A673 (cell line): ENCODE results near the gene ARHGEF19. TPM values are rescaled to one million over a fixed set of nuclear protein-coding genes. Genes with fewer than 3 reads are reported as not detected.

Experiments
- BruUV-seq: library from RNA; stranded (reverse); fragments of 400-500 nt; replicated peaks from 2 replicates; lab custom pipeline; 2021; lab: Mats Ljungman, UMichigan
- CTCF ChIA-PET: fragments of 300-600 bp; sonication (Branson Sonifier 250); formaldehyde crosslinking; loops from one replicate; lab custom pipeline; 2022; ENCODE audit warnings: antibody characterized with exemption; lab: Charles Lee
- POLR2A ChIA-PET: fragments of 300-600 bp; sonication (Branson Sonifier 250); formaldehyde crosslinking; loops from one replicate; lab custom pipeline; 2022; ENCODE audit warnings: antibody characterized with exemption; ENCODE audit not compliant: low non-redundant PET; lab: Charles Lee
- DNase-seq: peaks from one replicate; pipeline ENCODE4 v3.0.0-alpha.2; 2015; ENCODE audit warnings: low spot score
- H3K27ac ChIP-seq: fragments of 200-600 bp; sonication (generic); 2 replicates; pipeline ENCODE4 v1.5.1; 2016; ENCODE audit warnings: mixed run types, low read depth, mild to moderate bottlenecking, mixed read lengths, antibody characterized with exemption, low read length; ENCODE audit not compliant: poor library complexity, severe bottlenecking
- H3K27me3 ChIP-seq: fragments of 200-600 bp; sonication (generic); replicated peaks from 2 replicates; pipeline ENCODE4 v1.6.1; 2017; ENCODE audit warnings: mixed run types, low read depth, mild to moderate bottlenecking, mixed read lengths, antibody characterized with exemption, low read length; ENCODE audit not compliant: insufficient read depth, poor library complexity
- H3K36me3 ChIP-seq: fragments of 200-600 bp; sonication (generic); 2 replicates; pipeline ENCODE4 v1.6.1; 2016; ENCODE audit warnings: mixed run types, mild to moderate bottlenecking, mixed read lengths, antibody characterized with exemption, low read length; ENCODE audit not compliant: insufficient read depth, poor library complexity, severe bottlenecking
- H3K4me1 ChIP-seq: fragments of 200-600 bp; sonication (generic); 2 replicates; pipeline ENCODE4 v1.6.1; 2017; ENCODE audit warnings: mixed run types, mild to moderate bottlenecking, mixed read lengths, antibody characterized with exemption, low read length; ENCODE audit not compliant: insufficient read depth, poor library complexity, severe bottlenecking
- H3K4me3 ChIP-seq: fragments of 200-600 bp; sonication (generic); 2 replicates; pipeline ENCODE4 v1.5.1; 2016; ENCODE audit warnings: low read depth, mixed run types, mild to moderate bottlenecking, mixed read lengths, low read length; ENCODE audit not compliant: poor library complexity, severe bottlenecking
- H3K9me3 ChIP-seq: fragments of 200-600 bp; sonication (generic); 2 replicates; pipeline ENCODE4 v1.6.1; 2016; ENCODE audit warnings: mixed run types, low read depth, mild to moderate bottlenecking, mixed read lengths, antibody characterized with exemption, low read length; ENCODE audit not compliant: poor library complexity, severe bottlenecking
- CTCF ChIP-seq: fragments of 300-800, 200-600 bp; sonication (generic); conservative IDR thresholded peaks from 2 replicates; pipeline ENCODE4 v1.5.1; 2017; ENCODE audit warnings: low read depth, mild to moderate bottlenecking, antibody characterized with exemption, low read length, moderate library complexity, mixed read lengths
- EZH2 ChIP-seq: fragments of 200-600 bp; sonication (generic); IDR thresholded peaks from 2 replicates; pipeline ENCODE4 v1.6.1; 2017; ENCODE audit warnings: borderline replicate concordance, low read depth, mild to moderate bottlenecking, mixed read lengths, antibody characterized with exemption, low read length; ENCODE audit not compliant: poor library complexity, severe bottlenecking
- intact Hi-C: fragments of 100-400 bp; cut with micrococcal nuclease; formaldehyde crosslinking; loops from one replicate; pipeline ENCODE4 v1.10.0; 2022; ENCODE audit not compliant: unreplicated experiment
- total RNA-seq: library from RNA; stranded (reverse); gene quantifications from 2 replicates; pipeline ENCODE4 v1.2.3, GENCODE V29; 2021

ARHGEF19 gene
- total RNA-seq, 1 experiment from 2014 or later = 5.2 TPM

DNA sequence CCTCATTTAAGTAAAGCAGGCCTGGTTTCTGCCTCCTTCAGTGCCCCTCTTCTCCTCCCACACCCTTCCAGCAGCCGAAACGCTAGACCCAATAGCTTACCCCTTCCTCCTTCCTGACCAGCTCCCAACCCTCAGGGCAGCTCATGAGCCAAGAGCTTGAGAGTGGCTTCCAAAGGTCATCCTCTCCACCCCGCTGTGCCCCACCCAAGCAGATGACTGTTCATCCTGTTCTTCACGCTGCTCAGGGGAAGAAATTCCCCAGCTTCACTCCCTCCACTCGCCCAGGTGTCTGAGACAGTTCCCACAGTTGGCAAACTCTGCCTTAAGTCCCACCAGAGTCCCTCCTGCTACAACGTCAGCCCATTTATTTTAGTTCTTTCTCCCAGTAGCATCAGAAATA, 23.4 kb downstream of the ARHGEF19 start:
- no peaks in the 10 kb centered on the region for H3K9me3 ChIP-seq
- no peak for TF ChIP-seq CTCF
- TF ChIP-seq EZH2 = no peak
- BruUV-seq = no TSS peak
- H3K4me1 ChIP-seq = peaks cover 11% of the 10 kb centered on the region
- H3K36me3 ChIP-seq = no peaks in the 10 kb centered on the region
- no peak for DNase-seq
- no peak overlapping the region for H3K27ac ChIP-seq
- CTCF ChIA-PET = interaction anchor here (0.6 to 3.8 kb wide), 3 partner anchors 60 to 110 kb away, joined by 6 to 28 read pairs (median 26); no protein-coding TSS in a partner anchor
- H3K27me3 ChIP-seq = no peaks in the 10 kb centered on the region
- POLR2A ChIA-PET = no interaction called here
- H3K4me3 ChIP-seq = no peak overlapping the region
- intact Hi-C loops = no loop called here

DNA sequence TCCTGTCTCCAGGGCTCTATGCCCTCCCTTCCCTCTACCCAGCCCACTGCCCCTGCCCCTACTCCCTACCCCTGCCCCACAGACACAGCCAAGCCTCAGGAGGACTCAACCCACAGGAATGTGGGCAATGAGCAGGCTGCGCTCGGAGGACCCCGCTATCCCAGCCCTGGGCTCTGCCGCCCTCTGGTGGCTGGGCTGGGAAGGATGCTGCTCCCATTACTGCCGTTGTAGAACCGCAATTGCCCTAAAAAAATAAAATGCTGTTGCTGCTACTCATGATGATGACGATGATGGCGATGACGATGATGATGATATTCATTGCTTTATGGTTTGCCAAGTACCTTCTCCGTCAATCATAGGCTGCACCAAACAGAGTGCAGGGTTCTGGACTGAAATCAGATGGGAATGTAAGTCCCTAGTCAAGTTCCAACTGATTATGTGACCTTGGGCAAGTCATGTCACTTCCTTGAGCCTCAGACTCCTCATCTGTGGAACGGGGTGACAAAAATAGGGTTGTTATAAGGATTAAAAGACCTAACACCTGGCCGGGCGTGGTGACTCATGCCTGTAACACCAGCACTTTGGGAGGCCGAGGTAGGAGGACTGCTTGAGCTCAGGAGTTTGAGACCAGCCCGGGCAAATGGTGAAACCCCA, 24.6 kb downstream of the ARHGEF19 start:
- POLR2A ChIA-PET = no interaction called here
- H3K4me1 ChIP-seq = peaks cover 11% of the 10 kb centered on the region
- H3K36me3 ChIP-seq = no peaks in the 10 kb centered on the region
- no peak overlapping the region for H3K4me3 ChIP-seq
- CTCF ChIA-PET = interaction anchor here (3.6 to 3.8 kb wide), 2 partner anchors 106 to 109 kb away, joined by 26 to 28 read pairs; no protein-coding TSS in a partner anchor
- no TSS peak for BruUV-seq
- intact Hi-C loops = loop anchor here (1.0 to 2.0 kb wide), 2 partner anchors 106 to 109 kb away; no protein-coding TSS in a partner anchor
- no peak overlapping the region for H3K27ac ChIP-seq
- TF ChIP-seq EZH2 (no peak), CTCF (peak; percentile 98)
- no peaks in the 10 kb centered on the region for H3K27me3 ChIP-seq
- DNase-seq = peak; percentile 83
- no peaks in the 10 kb centered on the region for H3K9me3 ChIP-seq

DNA sequence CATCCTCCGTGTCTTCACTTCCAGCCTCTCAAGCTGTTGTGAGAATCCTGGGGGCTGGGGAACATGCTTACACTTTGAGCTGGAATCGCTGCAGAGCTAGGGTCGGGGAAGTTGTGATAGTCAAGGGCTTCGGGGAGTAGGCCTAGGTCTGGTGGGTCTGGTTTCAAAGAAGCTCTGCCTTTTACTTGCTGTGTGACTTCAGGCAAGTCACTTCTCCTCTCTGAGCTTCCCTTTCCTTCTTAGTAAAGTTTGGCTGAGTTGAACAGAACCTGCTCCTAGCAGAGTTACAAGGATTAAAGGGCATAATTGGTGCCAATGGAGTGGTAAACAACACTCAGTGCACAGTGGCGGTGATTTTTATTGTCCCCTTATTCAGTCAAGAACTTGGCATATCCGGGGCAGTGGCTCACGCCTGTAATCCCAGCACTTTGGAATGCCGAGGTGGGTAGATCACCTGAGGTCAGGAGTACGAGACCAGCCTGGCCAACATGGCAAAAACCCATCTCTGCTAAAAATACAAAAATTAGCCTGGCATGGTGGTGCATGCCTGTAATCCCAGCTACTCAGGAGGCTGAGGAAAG, 25.7 kb downstream of the ARHGEF19 start:
- POLR2A ChIA-PET = no interaction called here
- no peak for TF ChIP-seq CTCF
- CTCF ChIA-PET = interaction anchor here (0.6 to 3.8 kb wide), 4 partner anchors 105 to 177 kb away, joined by 3 to 28 read pairs (median 16); no protein-coding TSS in a partner anchor
- H3K36me3 ChIP-seq = no peaks in the 10 kb centered on the region
- H3K4me3 ChIP-seq = no peak overlapping the region
- H3K4me1 ChIP-seq = peaks cover 5% of the 10 kb centered on the region
- no peak overlapping the region for H3K27ac ChIP-seq
- intact Hi-C loops = loop anchor here (1.0 to 2.0 kb wide), 2 partner anchors 104 to 108 kb away; no protein-coding TSS in a partner anchor
- no peaks in the 10 kb centered on the region for H3K27me3 ChIP-seq
- no peaks in the 10 kb centered on the region for H3K9me3 ChIP-seq
- no peak for DNase-seq
- BruUV-seq = no TSS peak
